HL-60 (cell line): ENCODE measurements around the gene MED13L.

Experiments used
- DNase-seq, 2 experiments: peaks; one replicate each; pipeline ENCODE4 v3.0.0-alpha.2; 2010 to 2020; ENCODE audit warnings: low read depth in 1 of 2, low spot score in 1 of 2
- H3K27ac ChIP-seq: fragments of 250-450 bp; sonication (Bioruptor Pico); replicated peaks from 2 replicates; pipeline ENCODE4 v1.5.1; 2020; ENCODE audit warnings: mild to moderate bottlenecking, moderate library complexity
- H3K27me3 ChIP-seq: fragments of 250-450 bp; sonication (Bioruptor Pico); 2 replicates; pipeline ENCODE4 v1.5.1; 2021; ENCODE audit warnings: mild to moderate bottlenecking, moderate library complexity; ENCODE audit not compliant: insufficient read depth, poor library complexity, severe bottlenecking
- H3K4me3 ChIP-seq: replicated peaks from 2 replicates; pipeline ENCODE4 v1.5.1; 2011; ENCODE audit warnings: mild to moderate bottlenecking, control low read depth, low read length; ENCODE audit not compliant: insufficient read depth
- CTCF ChIP-seq: IDR thresholded peaks from one replicate; pipeline ENCODE4 v1.5.1; 2011; ENCODE audit warnings: low read length, control low read depth, inconsistent platforms; ENCODE audit not compliant: insufficient read depth
- GABPA ChIP-seq: IDR thresholded peaks from 2 replicates; pipeline ENCODE4 v1.6.1; 2012; ENCODE audit warnings: low read depth
- POLR2AphosphoS5 ChIP-seq: IDR thresholded peaks from 2 replicates; pipeline ENCODE4 v1.6.1; 2012; ENCODE audit warnings: low read depth
- SPI1 ChIP-seq: IDR thresholded peaks from 2 replicates; pipeline ENCODE4 v1.6.1; 2012; ENCODE audit warnings: low read depth, mild to moderate bottlenecking, borderline replicate concordance
- TF ChIP-seq, protein P1 (sequence below): IDR thresholded peaks from 2 replicates; pipeline ENCODE4 v1.6.1; 2012; ENCODE audit warnings: low read depth; ENCODE audit not compliant: insufficient replicate concordance

The MED13L gene

GRCh38 chr12:115956236-115956635 lies 321.3 kb downstream of the MED13L start:
- TF ChIP-seq CTCF = no peak
- no peak for TF ChIP-seq SPI1
- no peak for TF ChIP-seq POLR2AphosphoS5
- no peak for TF ChIP-seq GABPA
- no peak for DNase-seq
- Histone ChIP-seq H3K27me3 (no peaks in the 10 kb centered on the region), H3K4me3 (no peak overlapping the region), H3K27ac (no peak overlapping the region)

GRCh38 chr12:115953450-115953849 lies 324.0 kb downstream of the MED13L start:
- no peak for DNase-seq
- Histone ChIP-seq H3K27me3 (no peaks in the 10 kb centered on the region), H3K27ac (no peak overlapping the region), H3K4me3 (no peak overlapping the region)
- TF ChIP-seq CTCF (no peak), SPI1 (no peak), POLR2AphosphoS5 (no peak)
- TF ChIP-seq, protein P1, sequence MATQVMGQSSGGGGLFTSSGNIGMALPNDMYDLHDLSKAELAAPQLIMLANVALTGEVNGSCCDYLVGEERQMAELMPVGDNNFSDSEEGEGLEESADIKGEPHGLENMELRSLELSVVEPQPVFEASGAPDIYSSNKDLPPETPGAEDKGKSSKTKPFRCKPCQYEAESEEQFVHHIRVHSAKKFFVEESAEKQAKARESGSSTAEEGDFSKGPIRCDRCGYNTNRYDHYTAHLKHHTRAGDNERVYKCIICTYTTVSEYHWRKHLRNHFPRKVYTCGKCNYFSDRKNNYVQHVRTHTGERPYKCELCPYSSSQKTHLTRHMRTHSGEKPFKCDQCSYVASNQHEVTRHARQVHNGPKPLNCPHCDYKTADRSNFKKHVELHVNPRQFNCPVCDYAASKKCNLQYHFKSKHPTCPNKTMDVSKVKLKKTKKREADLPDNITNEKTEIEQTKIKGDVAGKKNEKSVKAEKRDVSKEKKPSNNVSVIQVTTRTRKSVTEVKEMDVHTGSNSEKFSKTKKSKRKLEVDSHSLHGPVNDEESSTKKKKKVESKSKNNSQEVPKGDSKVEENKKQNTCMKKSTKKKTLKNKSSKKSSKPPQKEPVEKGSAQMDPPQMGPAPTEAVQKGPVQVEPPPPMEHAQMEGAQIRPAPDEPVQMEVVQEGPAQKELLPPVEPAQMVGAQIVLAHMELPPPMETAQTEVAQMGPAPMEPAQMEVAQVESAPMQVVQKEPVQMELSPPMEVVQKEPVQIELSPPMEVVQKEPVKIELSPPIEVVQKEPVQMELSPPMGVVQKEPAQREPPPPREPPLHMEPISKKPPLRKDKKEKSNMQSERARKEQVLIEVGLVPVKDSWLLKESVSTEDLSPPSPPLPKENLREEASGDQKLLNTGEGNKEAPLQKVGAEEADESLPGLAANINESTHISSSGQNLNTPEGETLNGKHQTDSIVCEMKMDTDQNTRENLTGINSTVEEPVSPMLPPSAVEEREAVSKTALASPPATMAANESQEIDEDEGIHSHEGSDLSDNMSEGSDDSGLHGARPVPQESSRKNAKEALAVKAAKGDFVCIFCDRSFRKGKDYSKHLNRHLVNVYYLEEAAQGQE = no peak

DNA sequence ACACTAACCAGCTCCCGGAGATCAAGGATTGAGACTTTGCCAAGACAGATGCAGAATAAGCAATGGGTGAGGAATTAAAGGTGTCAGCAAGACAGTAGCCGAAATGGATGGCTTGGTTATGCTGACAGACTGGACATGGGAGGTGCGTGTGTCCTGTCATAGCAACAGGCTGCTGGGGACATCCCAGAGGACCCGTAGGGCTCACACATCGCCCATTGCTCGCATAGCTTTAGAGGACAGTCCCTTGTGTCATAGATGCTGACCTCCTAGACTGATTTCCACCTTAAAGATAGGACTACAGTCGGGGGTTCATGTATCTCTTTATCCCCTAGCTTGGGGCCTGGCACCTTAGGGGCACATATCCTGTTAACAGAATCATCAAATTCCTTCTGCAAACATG lies 324.5 kb downstream of the MED13L start:
- no peak for DNase-seq
- Histone ChIP-seq H3K27me3 (no peaks in the 10 kb centered on the region), H3K27ac (no peak overlapping the region), H3K4me3 (no peak overlapping the region)
- TF ChIP-seq SPI1 = no peak

DNA sequence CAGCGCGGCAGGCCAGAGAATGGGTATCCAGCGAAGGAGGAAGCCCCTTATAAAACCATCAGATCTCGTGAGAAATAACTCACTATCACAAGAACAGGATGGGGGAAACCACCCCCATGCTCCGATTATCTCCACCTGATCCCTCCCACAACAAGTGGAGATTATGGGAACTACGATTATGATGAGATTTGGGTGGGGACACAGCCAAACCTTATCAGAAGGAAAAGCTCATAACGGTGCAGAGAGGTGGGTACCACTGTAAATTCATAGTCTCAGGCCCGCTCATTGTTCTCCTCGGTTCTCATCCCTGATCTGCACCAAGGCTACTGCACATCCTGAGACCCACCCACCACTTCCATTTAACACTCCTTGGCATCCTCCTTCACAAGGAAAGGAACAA lies 326.5 kb downstream of the MED13L start:
- Histone ChIP-seq H3K4me3 (no peak overlapping the region), H3K27ac (no peak overlapping the region), H3K27me3 (no peaks in the 10 kb centered on the region)
- DNase-seq = no peak
- no peak for TF ChIP-seq CTCF
- no peak for TF ChIP-seq GABPA
- no peak for TF ChIP-seq POLR2AphosphoS5
- TF ChIP-seq, protein P1 = no peak
- TF ChIP-seq SPI1 = no peak
